Thyroid gland (tissue), 4 donors: ENCODE results near the gene SELENOI. TPM values are rescaled to one million over a fixed set of nuclear protein-coding genes. Genes with fewer than 3 reads are reported as not detected.
"Not testable (repeated sequence)": the region's sequence is repeated elsewhere in the genome, so short reads cannot be mapped to it uniquely, and the experiment has no call there.

Source experiments
- DNase-seq, 2 donors: peaks; one replicate each; pipeline ENCODE4 v3.0.0-alpha.2; 2019
- H3K27ac ChIP-seq, 3 donors: fragments of 200-600 bp; sonication (generic); 1 replicate in 2 of 3; 2 replicates in 1 of 3; pipeline ENCODE4 v1.5.1; 2016 to 2019; ENCODE audit warnings: mild to moderate bottlenecking in 1 of 3, moderate library complexity in 1 of 3
- H3K27me3 ChIP-seq: fragments of 200-600 bp; sonication (generic); one replicate; pipeline ENCODE4 v1.5.1; 2019
- H3K36me3 ChIP-seq, 2 donors: fragments of 200-600 bp; sonication (generic); one replicate each; pipeline ENCODE4 v1.5.1; 2016 to 2019
- H3K4me1 ChIP-seq, 2 donors: fragments of 200-600 bp; sonication (generic); one replicate each; pipeline ENCODE4 v1.5.1; 2017 to 2019
- H3K4me3 ChIP-seq, 3 donors: fragments of 200-600 bp; sonication (generic); replicated peaks in 1 of 3; 1 replicate in 2 of 3; 2 replicates in 1 of 3; pipeline ENCODE4 v1.5.1; 2016; ENCODE audit warnings: mild to moderate bottlenecking in 1 of 3
- H3K9me3 ChIP-seq: fragments of 200-600 bp; sonication (generic); one replicate; pipeline ENCODE4 v1.5.1; 2017
- CTCF ChIP-seq, 6 experiments: fragments of 200-600 bp in 3 of 6; fragments of 450-650 bp in 3 of 6; sonication (generic) in 3 of 6; IDR thresholded peaks; one replicate each; pipeline ENCODE4 v1.5.1; 2016 to 2019; ENCODE audit warnings: antibody characterized with exemption in 6 of 6, mild to moderate bottlenecking in 2 of 6, inconsistent platforms in 1 of 6, moderate library complexity in 1 of 6
- POLR2A ChIP-seq, 2 donors: fragments of 450-650 bp; IDR thresholded peaks; one replicate each; pipeline ENCODE4 v1.6.1; 2017; ENCODE audit warnings: antibody characterized with exemption in 2 of 2, mild to moderate bottlenecking in 2 of 2, moderate library complexity in 1 of 2
- WGBS, 2 donors: methylation state at CpG; one replicate each; pipeline ENCODE4 v1.1.5; 2017; 5-methylcytosine and 5-hydroxymethylcytosine counted together
- intact Hi-C: fragments of 100-400 bp; cut with DNase I; formaldehyde crosslinking; loops from one replicate; pipeline ENCODE4 v1.15.1; 2023
- total RNA-seq, 4 donors: library from RNA; depleted of rRNA; stranded (reverse); fragments of >200 nt; gene quantifications; one replicate each; pipeline ENCODE4 v1.2.3, GENCODE V29; 2016

SELENOI gene
- total RNA-seq, 4 donors from 2014 or later: 16.7 to 31.2 (median 21.8) TPM

DNA sequence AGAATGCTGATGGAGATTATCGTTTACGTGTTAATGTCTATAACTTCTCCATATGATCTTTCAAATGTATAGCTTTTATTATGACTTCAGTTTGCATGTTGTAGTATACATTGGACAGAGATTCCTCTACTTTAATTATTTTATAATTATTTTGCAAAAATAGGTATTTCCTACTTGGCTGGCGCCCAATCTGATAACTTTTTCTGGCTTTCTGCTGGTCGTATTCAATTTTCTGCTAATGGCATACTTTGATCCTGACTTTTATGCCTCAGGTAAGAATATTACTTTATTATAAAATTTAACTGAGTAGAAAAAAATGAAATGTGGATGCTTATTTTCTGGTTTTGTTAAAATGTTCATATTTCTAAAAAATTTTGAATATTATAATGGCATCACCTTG is 18.7 kb downstream of the SELENOI start:
- H3K36me3 ChIP-seq: peaks cover 0 to 4% of the 10 kb centered on the region in 2 donors
- H3K4me3 ChIP-seq: no peak overlapping the region
- DNase-seq: no peak
- H3K9me3 ChIP-seq: no peaks in the 10 kb centered on the region
- no peaks in the 10 kb centered on the region for H3K27me3 ChIP-seq
- TF ChIP-seq POLR2A (IDR thresholded peaks at IDR 0.05) (no peak), CTCF (IDR thresholded peaks at IDR 0.05) (no peak)
- 94 to 95% methylated on average over 4 of the region's 4 CpGs for WGBS, 2 donors
- peaks cover 0 to 3% of the 10 kb centered on the region in 2 donors for H3K4me1 ChIP-seq
- H3K27ac ChIP-seq: no peak overlapping the region
- intact Hi-C loops: no loop called here

DNA sequence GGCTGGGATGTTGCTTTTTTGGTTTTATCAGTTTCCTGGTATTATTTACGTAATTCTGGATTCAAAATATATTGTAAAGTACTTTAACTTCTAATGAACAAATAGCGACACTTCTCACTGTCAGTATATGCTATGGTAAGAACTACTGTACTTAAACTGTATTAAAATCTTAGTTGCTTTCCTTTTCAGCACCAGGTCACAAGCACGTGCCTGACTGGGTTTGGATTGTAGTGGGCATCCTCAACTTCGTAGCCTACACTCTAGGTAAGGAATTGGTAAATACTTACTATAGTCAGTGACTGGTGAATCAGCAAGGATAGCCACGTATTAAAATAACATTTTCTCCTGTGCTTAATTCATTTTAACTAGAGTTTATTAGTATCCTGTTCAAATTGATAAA is 21.0 kb downstream of the SELENOI start:
- WGBS, 2 donors: 94 to 95% methylated on average over 5 of the region's 5 CpGs
- TF ChIP-seq POLR2A (IDR thresholded peaks at IDR 0.05) (no peak), CTCF (IDR thresholded peaks at IDR 0.05) (no peak)
- Histone ChIP-seq H3K9me3 (no peaks in the 10 kb centered on the region), H3K27me3 (no peaks in the 10 kb centered on the region), H3K4me1 (no peaks in the 10 kb centered on the region), H3K36me3 (peaks cover 0 to 4% of the 10 kb centered on the region in 2 donors), H3K4me3 (no peak overlapping the region), H3K27ac (no peak overlapping the region)
- no peak for DNase-seq
- intact Hi-C loops: no loop called here

DNA sequence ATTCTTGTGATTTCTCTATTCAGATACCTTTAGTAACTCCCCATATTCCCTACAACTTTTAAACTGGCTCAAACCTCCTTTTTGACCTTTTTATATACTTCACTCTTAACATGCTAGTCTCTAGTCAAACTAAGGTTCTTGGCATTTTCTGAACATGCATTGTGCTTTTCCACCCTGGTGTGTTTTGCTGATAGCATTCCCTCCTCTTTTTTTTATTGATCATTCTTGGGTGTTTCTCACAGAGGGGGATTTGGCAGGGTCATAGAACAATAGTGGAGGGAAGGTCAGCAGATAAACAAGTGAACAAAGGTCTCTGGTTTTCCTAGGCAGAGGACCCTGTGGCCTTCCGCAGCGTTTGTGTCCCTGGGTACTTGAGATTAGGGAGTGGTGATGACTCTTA is 23.7 kb downstream of the SELENOI start:
- H3K9me3 ChIP-seq, H3K4me3 ChIP-seq, H3K27ac ChIP-seq, H3K27me3 ChIP-seq, intact Hi-C loops, DNase-seq, H3K36me3 ChIP-seq, H3K4me1 ChIP-seq: not testable (repeated sequence)
- 55 to 78% methylated on average over 2 of the region's 2 CpGs for WGBS, 2 donors

- DNase-seq, H3K36me3 ChIP-seq, H3K9me3 ChIP-seq, H3K27me3 ChIP-seq, H3K4me1 ChIP-seq, intact Hi-C loops, H3K27ac ChIP-seq, H3K4me3 ChIP-seq: not testable (repeated sequence)
- WGBS, 2 donors: no CpG with 5 or more reads among the region's 31 CpGs
Observed at GRCh38 chr2:26370909-26371308, 25.0 kb downstream of the SELENOI start.

DNA sequence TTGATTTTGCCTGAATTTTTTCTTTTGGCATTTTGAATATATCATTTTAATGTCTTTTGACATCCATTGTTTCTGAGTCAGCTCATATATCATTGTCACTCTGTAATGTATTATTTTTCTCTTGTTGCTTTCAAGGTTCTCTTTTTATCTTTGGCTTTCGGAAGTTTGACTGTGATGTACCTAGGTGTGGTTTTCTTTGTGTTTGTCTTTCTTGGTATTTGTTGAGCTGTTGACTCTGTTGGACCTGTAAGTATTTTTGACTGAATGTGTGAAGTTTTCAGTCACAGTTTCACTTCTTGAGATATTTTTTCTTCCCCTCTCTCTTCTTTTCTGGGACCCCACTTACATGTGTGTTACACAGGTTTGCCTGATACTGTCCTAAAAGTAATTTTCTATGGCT is 30.9 kb downstream of the SELENOI start:
- 96 to 100% methylated on average over 1 of the region's 1 CpG for WGBS, 2 donors
- intact Hi-C loops: no loop called here
- no peak overlapping the region for H3K27ac ChIP-seq
- H3K36me3 ChIP-seq: no peaks in the 10 kb centered on the region
- H3K27me3 ChIP-seq: no peaks in the 10 kb centered on the region
- no peak overlapping the region for H3K4me3 ChIP-seq
- no peaks in the 10 kb centered on the region for H3K9me3 ChIP-seq
- no peak for TF ChIP-seq CTCF (IDR thresholded peaks at IDR 0.05)
- TF ChIP-seq POLR2A (IDR thresholded peaks at IDR 0.05): no peak
- H3K4me1 ChIP-seq: peaks cover 0 to 8% of the 10 kb centered on the region in 2 donors
- DNase-seq: no peak

- Histone ChIP-seq H3K27ac (no peak overlapping the region), H3K4me3 (no peak overlapping the region), H3K4me1 (peaks cover 0 to 10% of the 10 kb centered on the region in 2 donors), H3K9me3 (no peaks in the 10 kb centered on the region), H3K36me3 (no peaks in the 10 kb centered on the region), H3K27me3 (no peaks in the 10 kb centered on the region)
- no peak for DNase-seq
- intact Hi-C loops: no loop called here
- 91% methylated on average over 2 of the region's 2 CpGs for WGBS, 2 donors
- TF ChIP-seq POLR2A (IDR thresholded peaks at IDR 0.05): no peak
- TF ChIP-seq CTCF (IDR thresholded peaks at IDR 0.05): no peak
Observed at GRCh38 chr2:26380281-26380680, 34.3 kb downstream of the SELENOI start.
